Retina (tissue), 1 donor: ENCODE results near the gene STK24.
A peak's percentile ranks its signal among the peaks of the same experiment; 100 is the strongest.

Source experiments
- DNase-seq: peaks from one replicate; pipeline ENCODE4 v3.0.0-alpha.2; 2016

Gene STK24

GRCh38 chr13:98486412-98486811, 90.5 kb downstream of the STK24 start:
- no peak for DNase-seq

GRCh38 chr13:98485561-98485960, 91.3 kb downstream of the STK24 start:
- no peak for DNase-seq

GRCh38 chr13:98484289-98485219, 92.4 kb downstream of the STK24 start:
- peak; percentile 55 for DNase-seq

- no peak for DNase-seq
Measured at GRCh38 chr13:98483601-98484288, 93.2 kb downstream of the STK24 start.

- no peak for DNase-seq
Measured at GRCh38 chr13:98482476-98483444, 94.1 kb downstream of the STK24 start.

GRCh38 chr13:98480915-98481877, 95.7 kb downstream of the STK24 start:
- no peak for DNase-seq

GRCh38 chr13:98479496-98480003, 97.4 kb downstream of the STK24 start:
- no peak for DNase-seq

GRCh38 chr13:98478189-98479129, 98.4 kb downstream of the STK24 start:
- DNase-seq = no peak

- no peak for DNase-seq
Measured at GRCh38 chr13:98476538-98476966, 100.4 kb downstream of the STK24 start.

GRCh38 chr13:98476106-98476505, 100.8 kb downstream of the STK24 start:
- DNase-seq = peak; percentile 48

GRCh38 chr13:98475522-98475921, 101.4 kb downstream of the STK24 start:
- DNase-seq = peak; percentile 70

GRCh38 chr13:98474761-98475160, 102.1 kb downstream of the STK24 start:
- DNase-seq = no peak

GRCh38 chr13:98474292-98474691, 102.6 kb downstream of the STK24 start:
- no peak for DNase-seq

- DNase-seq = no peak
Measured at GRCh38 chr13:98473788-98474144, 103.1 kb downstream of the STK24 start.

GRCh38 chr13:98473135-98473787, 103.6 kb downstream of the STK24 start:
- DNase-seq = no peak

- DNase-seq = no peak
Measured at GRCh38 chr13:98471934-98472333, 105.0 kb downstream of the STK24 start.

GRCh38 chr13:98470920-98471319, 106.0 kb downstream of the STK24 start:
- DNase-seq = no peak

GRCh38 chr13:98468929-98469328, 108.0 kb downstream of the STK24 start:
- no peak for DNase-seq

GRCh38 chr13:98468361-98468760, 108.5 kb downstream of the STK24 start:
- no peak for DNase-seq
